SK-N-MC (cell line): Measurements from ENCODE around the gene TRABD2B.

ENCODE experiments used
- EZH2 ChIP-seq: fragments of 200-600 bp; sonication (generic); IDR thresholded peaks from one replicate; pipeline ENCODE4 v1.6.1; 2017; ENCODE audit warnings: antibody characterized with exemption
- POLR2AphosphoS5 ChIP-seq: IDR thresholded peaks from 2 replicates; pipeline ENCODE4 v1.6.1; 2012; ENCODE audit warnings: mild to moderate bottlenecking, low read depth, low read length, borderline replicate concordance

- TF ChIP-seq EZH2 = no peak
- TF ChIP-seq POLR2AphosphoS5 = no peak
Measured at GRCh38 chr1:47772281-47772680, 224.9 kb downstream of the TRABD2B start.
